RPMI7951 (cell line): Measurements from ENCODE around the gene GSS. TPM values are rescaled to one million over a fixed set of nuclear protein-coding genes. Genes with fewer than 3 reads are reported as not detected.
"Not testable (repeated sequence)": the region's sequence is repeated elsewhere in the genome, so short reads cannot be mapped to it uniquely, and the experiment has no call there.

ENCODE experiments used
- DNase-seq: peaks from one replicate; pipeline ENCODE4 v3.0.0-alpha.2; 2012; ENCODE audit warnings: low read depth
- total RNA-seq: library from RNA; depleted of rRNA; stranded (reverse); fragments of >200 nt; shearing (Covaris generic); gene quantifications from 2 replicates; pipeline ENCODE4 v1.2.3, GENCODE V29; 2014

The GSS gene
- total RNA-seq, 1 experiment from 2014 or later = 99.5 TPM

- peak; percentile 100 for DNase-seq
These were observed 47.8 kb downstream of the GSS start for GRCh38 chr20:34907616-34908469.

DNA sequence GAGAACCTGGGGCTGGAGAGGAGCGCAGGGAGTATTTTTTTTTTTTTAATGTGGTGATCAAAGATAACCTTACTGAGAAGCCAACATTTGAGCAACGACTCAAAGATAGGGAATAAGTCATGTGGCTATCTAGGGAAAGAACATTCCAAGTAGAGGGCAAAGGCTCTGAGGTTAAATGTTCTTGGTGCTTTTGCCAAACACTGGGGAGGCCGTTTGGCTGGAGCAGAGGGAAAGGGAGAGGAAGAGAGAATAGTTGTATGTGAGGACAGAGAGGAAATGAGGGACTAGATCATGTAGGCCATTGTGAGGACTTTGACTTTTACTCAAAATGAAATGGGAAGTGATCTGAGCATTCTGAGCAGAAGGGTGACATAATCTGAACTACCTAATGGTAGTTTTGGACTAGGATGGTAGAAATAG, 51.4 kb downstream of the GSS start:
- no peak for DNase-seq

- DNase-seq = not testable (repeated sequence)
These were observed 56.9 kb downstream of the GSS start for GRCh38 chr20:34898731-34899130.

DNA sequence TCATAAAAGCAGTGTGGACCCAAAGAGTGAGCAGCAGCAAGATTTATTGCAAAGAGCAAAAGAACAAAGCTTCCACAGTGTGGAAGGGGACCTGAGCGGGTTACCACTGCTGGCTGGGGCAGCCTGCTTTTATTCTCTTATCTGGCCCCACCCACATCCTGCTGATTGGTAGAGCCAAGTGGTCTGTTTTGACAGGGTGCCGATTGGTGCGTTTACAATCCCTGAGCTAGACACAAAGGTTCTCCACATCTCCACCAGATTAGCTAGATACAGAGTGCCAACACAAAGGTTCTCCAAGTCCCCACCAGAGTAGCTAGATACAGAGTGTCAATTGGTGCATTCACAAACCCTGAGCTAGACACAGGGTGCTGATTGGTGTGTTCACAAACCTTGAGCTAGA, 57.5 kb downstream of the GSS start:
- DNase-seq = not testable (repeated sequence)

- peak; percentile 13 for DNase-seq
These were observed 59.5 kb downstream of the GSS start for GRCh38 chr20:34896086-34896621.

GRCh38 chr20:34895465-34895864, 60.1 kb downstream of the GSS start:
- no peak for DNase-seq

- DNase-seq = no peak
These were observed 60.9 kb downstream of the GSS start for GRCh38 chr20:34894723-34895122.

- DNase-seq = no peak
These were observed 62.9 kb downstream of the GSS start for GRCh38 chr20:34892671-34893070.

DNA sequence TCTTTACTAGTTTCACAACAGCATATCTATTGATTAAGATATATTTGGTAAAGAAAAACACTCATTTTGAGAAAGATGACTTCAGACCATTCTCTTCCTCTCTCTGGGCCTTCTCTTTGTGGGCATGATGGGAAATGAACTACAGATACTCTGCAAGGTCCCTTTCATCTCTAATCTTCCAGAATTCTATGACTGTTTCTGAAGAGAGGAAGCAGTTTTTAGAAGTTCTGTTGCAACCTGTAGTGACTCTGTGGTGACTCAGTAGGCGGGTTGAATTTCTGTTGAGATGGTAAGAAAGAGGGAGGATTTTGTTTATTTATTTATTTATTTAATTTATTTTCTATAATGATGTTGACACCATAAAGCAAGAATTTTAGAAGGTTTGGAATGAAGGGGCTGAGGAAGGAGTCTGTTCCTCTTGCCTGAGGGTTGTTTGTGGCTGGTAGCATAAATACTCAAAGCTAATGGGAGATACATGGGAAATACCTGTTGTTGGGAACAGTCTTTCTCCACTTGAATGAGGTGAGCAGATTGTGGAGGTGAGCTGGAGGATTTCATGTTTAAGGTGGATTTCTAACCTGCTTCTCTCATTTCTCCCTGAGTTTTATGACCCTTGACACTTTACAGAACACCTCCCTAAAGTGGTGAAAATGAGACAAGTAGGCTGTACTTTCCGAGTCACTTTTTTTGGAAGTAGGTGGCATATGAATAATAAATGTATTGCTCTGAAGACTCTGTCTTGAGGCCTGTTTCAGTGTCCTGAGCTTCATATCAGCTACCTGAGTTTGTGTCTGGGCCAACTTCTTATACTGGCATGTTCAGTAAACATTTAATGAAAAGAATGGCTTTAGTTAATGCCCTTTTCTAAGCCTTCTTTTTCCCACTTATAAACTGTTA, 64.2 kb downstream of the GSS start:
- peak; percentile 76 for DNase-seq

DNA sequence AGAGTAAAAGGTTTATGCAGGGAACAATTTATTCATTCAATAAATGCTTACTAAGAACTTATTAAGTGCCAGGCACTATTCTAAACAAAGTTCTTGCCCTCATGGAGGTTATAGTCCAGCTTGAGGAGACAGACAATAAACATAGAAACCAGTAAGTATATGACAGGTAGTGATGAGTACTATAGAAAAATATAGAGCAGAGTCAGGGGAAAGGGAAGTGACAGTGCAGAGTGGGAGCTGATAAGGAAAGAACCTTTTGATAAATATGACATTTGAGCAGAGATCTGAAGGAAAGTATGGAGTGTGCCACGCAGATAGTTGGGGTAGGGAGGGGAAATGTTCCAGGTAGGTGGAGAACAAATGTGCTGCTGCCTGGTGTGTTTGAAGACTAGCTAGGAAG, 67.1 kb downstream of the GSS start:
- DNase-seq = no peak

- DNase-seq = no peak
These were observed 68.6 kb downstream of the GSS start for GRCh38 chr20:34887023-34887422.

DNA sequence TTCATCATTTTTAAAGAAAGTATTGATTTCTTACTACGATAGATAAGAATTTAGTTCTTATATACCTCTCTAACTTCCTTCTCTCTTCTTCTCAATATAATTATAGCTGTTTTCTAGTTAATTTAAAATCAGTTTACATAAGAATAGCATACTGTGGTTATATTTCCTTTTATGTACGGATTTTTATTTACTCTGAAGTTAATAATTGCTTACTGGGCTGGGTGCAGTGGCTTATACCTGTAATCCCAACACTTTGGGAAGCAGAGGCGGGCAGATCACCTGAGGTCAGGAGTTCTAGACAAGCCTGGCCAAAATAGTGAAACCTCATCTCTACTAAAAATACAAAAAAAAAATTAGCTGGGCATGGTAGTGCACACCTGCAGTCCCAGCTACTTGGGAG, 69.5 kb downstream of the GSS start:
- DNase-seq = no peak

DNA sequence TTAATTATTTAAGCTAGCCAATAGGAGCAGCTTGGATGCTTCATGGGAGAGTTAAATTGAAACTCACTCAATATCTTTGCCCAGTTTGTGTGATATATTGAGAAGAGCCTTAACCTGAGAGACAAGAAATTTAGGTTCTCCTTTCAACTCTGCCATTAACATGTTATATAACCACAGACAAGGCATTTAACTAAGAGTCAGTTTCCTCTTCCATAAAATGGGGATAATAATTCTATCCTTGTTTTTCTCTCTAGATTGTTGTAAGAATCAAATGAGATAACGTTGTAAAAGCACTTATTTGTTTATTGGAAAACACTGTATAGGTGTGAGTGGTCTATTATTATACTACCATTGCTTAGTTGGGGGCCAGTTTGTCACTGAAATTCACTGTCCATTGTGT, 71.3 kb downstream of the GSS start:
- DNase-seq = no peak

- DNase-seq = no peak
These were observed 71.8 kb downstream of the GSS start for GRCh38 chr20:34883809-34884208.

GRCh38 chr20:34883087-34883688, 72.4 kb downstream of the GSS start:
- DNase-seq = no peak

GRCh38 chr20:34881689-34882088, 73.9 kb downstream of the GSS start:
- no peak for DNase-seq

- DNase-seq = not testable (repeated sequence)
These were observed 74.6 kb downstream of the GSS start for GRCh38 chr20:34880971-34881370.

GRCh38 chr20:34880215-34880850, 75.3 kb downstream of the GSS start:
- DNase-seq = no peak
